Measurements from ENCODE around the gene NOL11.
"Not testable (repeated sequence)": the region's sequence is repeated elsewhere in the genome, so short reads cannot be mapped to it uniquely, and the experiment has no call there.

The NOL11 gene

DNA sequence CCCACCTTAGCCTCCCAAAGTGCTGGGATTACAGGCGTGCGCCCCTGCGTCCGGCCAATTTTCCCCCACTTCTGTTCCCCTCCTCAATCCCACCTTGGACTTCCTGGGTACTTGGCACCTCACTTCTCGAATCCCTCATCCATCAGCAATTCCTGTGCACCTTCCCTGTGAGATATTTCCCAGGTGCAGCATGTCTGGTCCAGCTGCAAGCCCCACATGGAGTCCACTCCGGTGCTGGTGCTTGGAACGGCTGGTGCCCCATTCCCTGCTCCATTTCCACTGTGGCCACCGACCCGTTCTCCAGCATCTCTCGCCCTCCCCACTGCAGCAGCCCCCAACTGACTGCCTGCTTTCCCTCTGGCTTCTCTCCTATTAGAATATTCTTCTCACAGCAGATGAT lies 35.3 kb downstream of the NOL11 start:
- TF ChIP-seq, protein P1, sequence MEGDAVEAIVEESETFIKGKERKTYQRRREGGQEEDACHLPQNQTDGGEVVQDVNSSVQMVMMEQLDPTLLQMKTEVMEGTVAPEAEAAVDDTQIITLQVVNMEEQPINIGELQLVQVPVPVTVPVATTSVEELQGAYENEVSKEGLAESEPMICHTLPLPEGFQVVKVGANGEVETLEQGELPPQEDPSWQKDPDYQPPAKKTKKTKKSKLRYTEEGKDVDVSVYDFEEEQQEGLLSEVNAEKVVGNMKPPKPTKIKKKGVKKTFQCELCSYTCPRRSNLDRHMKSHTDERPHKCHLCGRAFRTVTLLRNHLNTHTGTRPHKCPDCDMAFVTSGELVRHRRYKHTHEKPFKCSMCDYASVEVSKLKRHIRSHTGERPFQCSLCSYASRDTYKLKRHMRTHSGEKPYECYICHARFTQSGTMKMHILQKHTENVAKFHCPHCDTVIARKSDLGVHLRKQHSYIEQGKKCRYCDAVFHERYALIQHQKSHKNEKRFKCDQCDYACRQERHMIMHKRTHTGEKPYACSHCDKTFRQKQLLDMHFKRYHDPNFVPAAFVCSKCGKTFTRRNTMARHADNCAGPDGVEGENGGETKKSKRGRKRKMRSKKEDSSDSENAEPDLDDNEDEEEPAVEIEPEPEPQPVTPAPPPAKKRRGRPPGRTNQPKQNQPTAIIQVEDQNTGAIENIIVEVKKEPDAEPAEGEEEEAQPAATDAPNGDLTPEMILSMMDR (IDR thresholded peaks at IDR 0.05; ENCODE audit: low read length, missing control alignments), result no peak
- H3K4me3 ChIP-seq (replicated peaks; ENCODE audit: low read depth, low read length), result no peak overlapping the region

DNA sequence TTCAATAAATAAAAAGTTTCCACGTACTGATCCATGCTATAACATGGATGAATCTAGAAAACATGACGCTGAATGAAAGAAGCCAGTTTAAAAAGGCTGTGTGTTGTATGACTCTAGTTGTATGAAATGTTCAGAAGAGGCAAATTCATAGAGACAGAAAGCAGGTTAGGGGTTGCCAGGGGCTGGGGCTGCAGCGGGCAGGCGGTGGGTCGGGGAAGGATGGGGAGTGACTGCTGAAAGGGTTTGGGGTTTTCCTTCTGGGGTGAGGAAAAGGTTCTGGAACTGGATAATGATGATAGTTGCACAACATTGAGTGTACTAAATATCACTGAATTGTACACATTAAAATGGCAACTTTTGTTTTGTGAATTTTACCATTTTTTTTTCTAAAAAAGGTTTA lies 36.3 kb downstream of the NOL11 start:
- TF ChIP-seq, protein P1 (IDR thresholded peaks at IDR 0.05; ENCODE audit: low read length, missing control alignments), result no peak
- no peak overlapping the region for H3K4me3 ChIP-seq (replicated peaks; ENCODE audit: low read depth, low read length)
- no peak for DNase-seq (ENCODE audit: low read depth)

More for the DNA sequence above, 35.3 kb downstream of the NOL11 start:
- DNase-seq (ENCODE audit: low read depth), result no peak

DNA sequence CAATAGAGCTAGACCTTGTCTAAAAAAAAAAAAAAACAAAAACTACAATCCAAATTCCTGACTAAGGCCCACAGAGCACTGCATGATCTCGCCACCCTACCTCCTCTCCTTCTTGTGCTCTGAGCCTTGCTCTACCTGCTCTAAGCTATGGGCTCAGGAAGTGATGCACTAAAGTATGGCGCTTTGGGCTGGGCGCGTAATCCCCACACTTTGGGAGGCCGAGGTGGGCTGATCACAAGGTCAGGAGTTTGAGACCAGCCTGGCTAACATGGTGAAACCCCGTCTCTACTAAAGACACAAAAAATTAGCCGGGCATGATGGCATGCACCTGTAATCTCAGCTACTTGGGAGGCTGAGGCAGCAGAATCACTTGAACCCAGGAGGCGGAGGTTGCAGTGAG lies 37.0 kb downstream of the NOL11 start:
- H3K4me3 ChIP-seq (replicated peaks; ENCODE audit: low read depth, low read length); DNase-seq (ENCODE audit: low read depth): not testable (repeated sequence)

DNA sequence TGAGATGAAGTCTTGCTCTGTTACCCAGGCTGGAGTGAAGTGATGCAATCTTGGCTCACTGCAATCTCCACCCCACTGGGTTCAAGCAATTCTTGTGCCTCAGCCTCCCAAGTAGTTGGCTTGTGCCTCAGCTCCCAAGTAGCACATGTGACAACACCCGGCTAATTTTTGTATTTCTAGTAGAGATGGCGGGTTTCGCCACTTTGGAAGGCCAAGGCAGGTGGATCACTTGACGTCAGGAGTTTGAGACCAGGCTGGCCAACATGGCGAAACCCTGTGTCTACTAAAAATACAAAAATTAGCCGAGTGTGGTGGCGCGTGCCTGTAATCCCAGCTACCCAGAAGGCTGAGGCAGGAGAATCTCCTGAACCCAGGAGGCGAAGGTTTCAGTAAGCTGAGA lies 39.0 kb downstream of the NOL11 start:
- peak; percentile 6 for DNase-seq (ENCODE audit: low read depth)
- H3K4me3 ChIP-seq (replicated peaks; ENCODE audit: low read depth, low read length), result not testable (repeated sequence)

DNA sequence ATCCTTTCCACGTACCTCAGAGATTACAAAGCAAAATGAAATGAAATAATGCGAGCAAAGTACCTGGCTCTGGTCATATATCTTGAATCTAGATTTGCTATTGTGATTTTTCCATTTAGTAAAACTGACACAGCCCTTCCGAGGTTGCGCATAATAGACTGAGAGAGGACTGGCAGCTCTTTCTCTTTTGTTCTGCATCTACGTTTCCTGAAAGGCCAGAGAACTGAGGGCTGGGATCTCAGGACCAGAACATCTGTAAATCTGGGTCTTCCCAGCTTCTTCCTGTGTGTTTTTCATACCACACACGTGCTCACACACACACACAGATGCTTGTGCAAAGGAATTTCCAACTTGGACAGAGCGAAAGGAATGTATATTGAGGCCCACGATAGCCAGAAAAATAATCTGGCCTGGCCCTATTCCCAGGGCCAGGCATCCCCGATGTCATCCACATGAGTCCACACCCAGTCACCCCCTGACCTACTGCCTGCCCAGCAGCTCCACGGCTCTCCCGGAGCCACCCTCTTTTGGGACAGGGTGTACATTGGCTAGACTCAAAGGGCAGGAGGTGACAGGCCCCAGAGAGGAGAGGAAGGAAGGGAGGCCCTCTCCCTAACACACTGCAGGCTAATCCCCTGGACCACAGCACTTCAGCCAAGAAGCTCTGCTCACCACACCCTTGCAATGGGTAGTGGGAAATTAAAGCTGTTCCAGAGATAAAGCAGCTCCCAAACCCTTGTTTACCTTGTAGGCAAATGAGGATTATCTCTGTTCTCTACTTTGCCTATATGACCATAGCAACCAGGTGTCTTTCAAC lies 41.8 kb downstream of the NOL11 start:
- TF ChIP-seq, protein P1 (IDR thresholded peaks at IDR 0.05; ENCODE audit: low read length, missing control alignments), result no peak
- no peak overlapping the region for H3K4me3 ChIP-seq (replicated peaks; ENCODE audit: low read depth, low read length)
- peak; percentile 63 for DNase-seq (ENCODE audit: low read depth)

DNA sequence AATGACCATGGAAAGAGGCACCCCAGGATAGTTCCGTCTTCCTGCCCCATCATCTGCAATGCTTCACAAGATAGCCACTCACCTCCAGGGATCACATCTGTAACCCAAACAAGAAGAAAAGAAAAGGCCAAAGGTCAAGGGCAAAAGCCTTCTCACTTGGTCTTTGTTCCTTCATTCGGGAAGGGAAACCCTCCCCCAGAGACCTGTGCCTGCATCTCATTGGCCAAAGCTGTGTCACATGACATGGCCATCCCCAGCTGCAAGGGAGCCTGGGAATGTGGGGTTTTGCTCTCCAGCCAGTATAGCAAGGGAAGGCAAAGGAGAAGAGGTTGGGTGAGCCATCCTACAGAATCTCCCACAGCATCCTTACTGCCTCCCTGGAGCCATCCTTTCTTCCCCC lies 47.9 kb downstream of the NOL11 start:
- TF ChIP-seq, protein P1 (IDR thresholded peaks at IDR 0.05; ENCODE audit: low read length, missing control alignments), result no peak
- no peak overlapping the region for H3K4me3 ChIP-seq (replicated peaks; ENCODE audit: low read depth, low read length)
- DNase-seq (ENCODE audit: low read depth), result no peak

DNA sequence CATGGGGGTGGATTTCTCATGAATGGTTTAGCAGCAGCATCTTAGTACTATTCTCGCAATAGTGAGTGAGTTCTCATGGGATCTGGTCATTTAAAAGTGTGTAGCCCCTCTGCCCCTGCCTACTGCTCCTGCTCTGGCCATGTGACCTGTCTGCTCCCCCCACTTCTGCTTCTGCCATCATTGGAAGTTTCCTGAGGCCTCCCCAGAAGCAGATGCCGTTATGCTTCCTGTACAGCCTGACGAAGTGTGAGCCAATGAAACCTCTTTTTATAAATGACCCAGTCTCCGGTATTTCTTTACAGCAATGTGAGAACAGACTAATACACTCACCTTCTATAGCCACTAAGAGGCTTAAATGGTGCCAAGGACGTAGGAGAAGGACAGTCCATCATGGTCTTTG lies 51.5 kb downstream of the NOL11 start:
- DNase-seq (ENCODE audit: low read depth), result no peak

DNA sequence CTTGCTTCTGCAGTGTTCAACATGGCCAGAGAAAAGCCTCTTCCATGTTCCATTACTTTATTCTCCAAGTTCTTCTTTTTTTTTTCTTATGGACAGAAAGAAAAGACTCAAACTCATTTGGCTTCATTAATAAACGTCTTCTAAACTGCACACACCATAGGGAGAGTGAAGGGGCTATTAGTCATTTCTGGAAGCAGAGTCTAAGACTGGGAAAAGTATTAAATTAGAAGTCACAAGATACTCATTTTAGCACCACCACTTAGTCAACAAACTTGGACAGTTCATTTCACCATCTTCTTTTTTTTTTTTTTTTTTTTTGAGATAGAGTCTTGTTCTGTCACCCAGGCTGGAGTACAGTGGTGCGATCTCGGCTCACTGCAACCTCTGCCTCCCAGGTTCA lies 52.8 kb downstream of the NOL11 start:
- no peak overlapping the region for H3K4me3 ChIP-seq (replicated peaks; ENCODE audit: low read depth, low read length)
- no peak for DNase-seq (ENCODE audit: low read depth)
- TF ChIP-seq, protein P1 (IDR thresholded peaks at IDR 0.05; ENCODE audit: low read length, missing control alignments), result no peak

More for the DNA sequence above, 51.5 kb downstream of the NOL11 start:
- H3K4me3 ChIP-seq (replicated peaks; ENCODE audit: low read depth, low read length), result no peak overlapping the region
- TF ChIP-seq, protein P1 (IDR thresholded peaks at IDR 0.05; ENCODE audit: low read length, missing control alignments), result no peak

Data from fibroblast of pulmonary artery (primary cell).